ENCODE data around the gene SSTR3.
A peak's percentile ranks its signal among the peaks of the same experiment; 100 is the strongest.

The SSTR3 gene

GRCh38 chr22:37229012-37229804 is 16.9 kb upstream of the SSTR3 start:
- no peak for DNase-seq (ENCODE audit: low read depth)

- DNase-seq (ENCODE audit: low read depth): peak; percentile 46
Measured at GRCh38 chr22:37228106-37229011, 16.1 kb upstream of the SSTR3 start.

- no peak for DNase-seq (ENCODE audit: low read depth)
Measured at GRCh38 chr22:37226514-37226913, 14.2 kb upstream of the SSTR3 start.

- no peak for DNase-seq (ENCODE audit: low read depth)
Measured at GRCh38 chr22:37226087-37226486, 13.8 kb upstream of the SSTR3 start.

GRCh38 chr22:37225481-37225880 is 13.2 kb upstream of the SSTR3 start:
- no peak for DNase-seq (ENCODE audit: low read depth)

- no peak for DNase-seq (ENCODE audit: low read depth)
Measured at GRCh38 chr22:37224757-37225420, 12.6 kb upstream of the SSTR3 start.

GRCh38 chr22:37223965-37224551 is 11.8 kb upstream of the SSTR3 start:
- DNase-seq (ENCODE audit: low read depth): no peak

GRCh38 chr22:37222440-37222971 is 10.2 kb upstream of the SSTR3 start:
- peak; percentile 39 for DNase-seq (ENCODE audit: low read depth)

GRCh38 chr22:37221424-37222333 is 9.4 kb upstream of the SSTR3 start:
- DNase-seq (ENCODE audit: low read depth): no peak

- no peak for DNase-seq (ENCODE audit: low read depth)
Measured at GRCh38 chr22:37220543-37220981, 8.3 kb upstream of the SSTR3 start.

GRCh38 chr22:37219533-37219932 is 7.3 kb upstream of the SSTR3 start:
- no peak for DNase-seq (ENCODE audit: low read depth)

- peak; percentile 72 for DNase-seq (ENCODE audit: low read depth)
Measured at GRCh38 chr22:37218771-37219411, 6.6 kb upstream of the SSTR3 start.

GRCh38 chr22:37218399-37218770 is 6.1 kb upstream of the SSTR3 start:
- no peak for DNase-seq (ENCODE audit: low read depth)

GRCh38 chr22:37215890-37216289 is 3.6 kb upstream of the SSTR3 start:
- DNase-seq (ENCODE audit: low read depth): no peak

- DNase-seq (ENCODE audit: low read depth): no peak
Measured at GRCh38 chr22:37214731-37215030, 2.4 kb upstream of the SSTR3 start.

- no peak for DNase-seq (ENCODE audit: low read depth)
Measured at GRCh38 chr22:37213941-37214730, 1.9 kb upstream of the SSTR3 start.

- DNase-seq (ENCODE audit: low read depth): no peak
Measured at GRCh38 chr22:37213218-37213855, 1.1 kb upstream of the SSTR3 start.

GRCh38 chr22:37211866-37212173 is 457 bp downstream of the SSTR3 start:
- no peak for DNase-seq (ENCODE audit: low read depth)

- DNase-seq (ENCODE audit: low read depth): no peak
Measured at GRCh38 chr22:37211075-37211865, 1.0 kb downstream of the SSTR3 start.
